Esophagus (tissue), 2 donors: ENCODE measurements around the gene SLC49A3. TPM values are rescaled to one million over a fixed set of nuclear protein-coding genes. Genes with fewer than 3 reads are reported as not detected.

Source experiments
- polyA plus RNA-seq, 2 donors: library from polyadenylated mRNA; stranded (reverse); fragments of 200-250 nt; gene quantifications; one replicate each; pipeline ENCODE4 v1.2.3, GENCODE V29; 2013
- donor health status: healthy with polysubstance abuse.
- donor health status: Bipolar disorder and iron deficiency.

SLC49A3 gene
- polyA plus RNA-seq, 2 donors = 3.8 to 7.2 TPM

Other genes with a start within 250 kb of the SLC49A3 start
- gene ZNF721, start 190.0 kb downstream of the SLC49A3 start, polyA plus RNA-seq = 1 to 10 TPM; 6.9 to 7.0 TPM
- 10 to 100 TPM; 18.7 to 37.4 TPM for gene PIGG, start 189.9 kb downstream of the SLC49A3 start, polyA plus RNA-seq
- gene TMEM271, start 112.9 kb downstream of the SLC49A3 start, polyA plus RNA-seq = under 1 TPM; 0.08 TPM
- gene PDE6B, start 63.6 kb downstream of the SLC49A3 start, polyA plus RNA-seq = under 1 TPM; 0.41 to 0.89 TPM
- 100 to 1,000 TPM; 539 to 570 TPM for gene ATP5ME, start 14.9 kb downstream of the SLC49A3 start, polyA plus RNA-seq
- gene MYL5, start 14.6 kb downstream of the SLC49A3 start, polyA plus RNA-seq = 10 to 100 TPM; 17.9 to 22.4 TPM
- gene PCGF3, start 16.7 kb upstream of the SLC49A3 start, polyA plus RNA-seq = 10 to 100 TPM; 27.0 to 63.7 TPM
- 1 to 10 TPM in 1 of 2 donors, under 1 TPM in 1; 0.74 to 2.8 TPM for gene CPLX1, start 137.0 kb upstream of the SLC49A3 start, polyA plus RNA-seq
- 100 to 1,000 TPM in 1 of 2 donors, 10 to 100 TPM in 1; 82.3 to 147 TPM for gene GAK, start 243.2 kb upstream of the SLC49A3 start, polyA plus RNA-seq
- gene TMEM175, start 243.3 kb upstream of the SLC49A3 start, polyA plus RNA-seq = 10 to 100 TPM; 16.6 to 32.2 TPM